ENCODE measurements around the gene ANGPTL1.
"Not testable (repeated sequence)": the region's sequence is repeated elsewhere in the genome, so short reads cannot be mapped to it uniquely, and the experiment has no call there.

Gene ANGPTL1

DNA sequence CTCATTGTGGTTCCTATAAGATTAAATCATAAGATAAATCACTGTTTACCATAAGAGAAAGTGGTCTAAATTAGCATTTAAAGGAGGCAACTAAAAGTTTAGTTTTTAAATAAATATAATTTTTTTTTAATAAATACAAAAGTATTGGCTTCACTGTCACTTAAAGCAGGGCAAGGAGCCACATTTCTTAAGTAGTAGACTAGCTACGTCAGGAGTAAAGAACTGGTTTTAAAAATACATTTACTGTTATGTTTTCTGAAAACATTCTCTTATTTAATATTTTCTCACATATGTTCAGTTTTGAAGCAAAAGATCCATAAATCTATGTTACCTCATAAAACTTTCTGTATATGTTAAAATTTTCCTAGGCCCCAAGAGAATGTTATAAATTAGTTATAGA, 2.2 kb downstream of the ANGPTL1 start:
- in situ Hi-C loops (cut with HindIII; ENCODE audit: low sequenced_read_pairs): no loop called here

- in situ Hi-C loops (cut with HindIII; ENCODE audit: low sequenced_read_pairs): no loop called here
Observed at GRCh38 chr1:178867670-178868069, 3.2 kb downstream of the ANGPTL1 start.

GRCh38 chr1:178864326-178864725, 6.6 kb downstream of the ANGPTL1 start:
- in situ Hi-C loops (cut with HindIII; ENCODE audit: low sequenced_read_pairs): no loop called here

DNA sequence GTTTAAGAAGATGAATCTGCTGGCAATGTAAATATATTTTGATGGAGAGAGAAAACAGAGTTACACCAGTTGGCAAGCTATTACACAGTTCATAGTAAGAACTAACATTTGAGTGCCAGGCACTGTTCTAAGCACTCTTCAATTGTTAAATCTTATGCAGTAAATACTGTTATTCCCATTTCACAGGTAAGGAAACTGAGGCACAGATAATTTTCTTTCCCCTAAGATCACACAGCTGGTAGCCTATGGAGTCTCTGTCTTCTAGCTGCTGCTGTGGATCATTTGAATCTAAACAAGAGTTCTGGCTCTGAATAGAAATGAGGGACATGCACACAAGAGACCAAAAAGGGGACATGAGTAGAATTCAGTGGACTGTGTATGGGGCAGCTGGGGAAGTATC, 8.0 kb downstream of the ANGPTL1 start:
- in situ Hi-C loops (cut with HindIII; ENCODE audit: low sequenced_read_pairs): no loop called here

- in situ Hi-C loops (cut with HindIII; ENCODE audit: low sequenced_read_pairs): no loop called here
Observed at GRCh38 chr1:178862416-178862815, 8.5 kb downstream of the ANGPTL1 start.

DNA sequence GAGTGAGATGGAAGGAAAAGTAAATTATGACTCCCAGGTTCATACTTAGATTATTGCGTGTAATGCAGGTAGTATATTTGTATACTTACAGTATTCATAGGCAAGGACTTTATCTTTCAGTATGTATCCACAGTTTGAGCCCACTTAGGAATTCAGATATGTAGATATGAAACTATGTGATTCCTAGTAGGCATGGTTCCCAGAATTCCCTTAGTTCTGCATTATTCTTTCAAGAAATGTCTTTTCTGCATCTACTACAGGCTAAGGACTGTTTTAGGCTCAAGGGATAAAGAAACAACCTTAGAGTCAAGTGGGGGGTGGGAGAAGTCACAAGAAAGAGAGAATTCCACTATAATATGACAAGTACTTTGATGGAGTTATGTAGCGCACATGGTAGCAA, 13.8 kb downstream of the ANGPTL1 start:
- in situ Hi-C loops (cut with HindIII; ENCODE audit: low sequenced_read_pairs): no loop called here

GRCh38 chr1:178849918-178850317, 21.0 kb downstream of the ANGPTL1 start:
- in situ Hi-C loops (cut with HindIII; ENCODE audit: low sequenced_read_pairs): no loop called here

DNA sequence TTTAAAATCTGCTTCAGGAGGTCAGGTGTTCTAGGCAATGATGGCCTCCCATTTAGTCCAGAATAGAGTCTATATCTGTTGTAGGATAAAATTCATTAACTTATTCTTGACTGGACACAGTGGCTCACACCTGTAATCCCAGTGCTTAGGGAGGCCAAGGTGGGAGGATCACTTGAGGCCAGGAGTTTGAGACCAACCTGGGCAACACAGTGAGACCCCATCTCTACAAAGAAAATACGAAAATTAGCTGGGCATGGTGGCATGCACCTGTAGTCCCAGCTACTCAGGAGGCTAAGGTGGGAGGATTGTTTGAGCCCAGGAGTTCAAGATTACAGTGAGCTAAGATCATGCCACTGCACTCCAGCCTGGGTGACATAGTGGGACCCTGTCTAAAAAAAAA, 23.0 kb downstream of the ANGPTL1 start:
- in situ Hi-C loops (cut with HindIII; ENCODE audit: low sequenced_read_pairs): not testable (repeated sequence)

- in situ Hi-C loops (cut with HindIII; ENCODE audit: low sequenced_read_pairs): no loop called here
Observed at GRCh38 chr1:178847396-178847849, 23.5 kb downstream of the ANGPTL1 start.

DNA sequence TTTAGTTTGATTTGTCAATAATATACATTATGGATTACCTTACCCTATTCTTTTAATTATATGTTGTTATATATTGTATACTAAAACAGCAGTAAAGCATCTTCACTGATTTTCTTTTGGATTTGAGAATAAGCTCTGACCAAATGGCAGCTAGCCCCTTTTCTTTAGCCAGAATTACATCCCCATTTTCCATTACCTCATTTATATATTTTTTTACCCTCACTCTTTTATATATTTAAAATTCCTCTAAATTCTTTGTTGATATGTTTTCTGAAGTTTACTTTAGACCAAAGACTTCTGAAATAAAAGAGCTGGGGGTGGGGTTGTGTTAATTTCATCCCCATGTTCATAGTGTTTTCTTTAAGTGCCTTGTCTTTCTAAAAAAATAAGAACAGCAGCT, 24.6 kb downstream of the ANGPTL1 start:
- in situ Hi-C loops (cut with HindIII; ENCODE audit: low sequenced_read_pairs): no loop called here

DNA sequence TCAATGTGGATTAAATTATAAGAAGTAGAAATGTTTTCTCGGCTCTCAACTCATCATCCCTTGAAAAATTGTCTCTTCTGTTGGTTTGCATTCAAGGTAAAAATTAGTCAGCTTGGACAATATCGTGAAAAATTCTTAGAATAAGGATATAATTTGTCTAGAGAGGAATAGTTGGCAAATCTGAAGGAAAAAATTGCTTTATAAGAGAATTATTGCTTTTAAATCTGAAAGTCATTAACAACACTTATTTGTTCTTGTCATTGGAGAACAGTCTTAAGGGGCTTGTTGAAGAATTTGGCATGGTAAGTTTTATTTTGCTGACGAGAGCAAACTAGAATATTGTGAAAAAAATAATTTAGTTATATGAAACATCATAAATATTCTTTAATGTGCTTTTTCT, 26.4 kb downstream of the ANGPTL1 start:
- in situ Hi-C loops (cut with HindIII; ENCODE audit: low sequenced_read_pairs): no loop called here

- in situ Hi-C loops (cut with HindIII; ENCODE audit: low sequenced_read_pairs): no loop called here
Observed at GRCh38 chr1:178825167-178825566, 45.7 kb downstream of the ANGPTL1 start.

DNA sequence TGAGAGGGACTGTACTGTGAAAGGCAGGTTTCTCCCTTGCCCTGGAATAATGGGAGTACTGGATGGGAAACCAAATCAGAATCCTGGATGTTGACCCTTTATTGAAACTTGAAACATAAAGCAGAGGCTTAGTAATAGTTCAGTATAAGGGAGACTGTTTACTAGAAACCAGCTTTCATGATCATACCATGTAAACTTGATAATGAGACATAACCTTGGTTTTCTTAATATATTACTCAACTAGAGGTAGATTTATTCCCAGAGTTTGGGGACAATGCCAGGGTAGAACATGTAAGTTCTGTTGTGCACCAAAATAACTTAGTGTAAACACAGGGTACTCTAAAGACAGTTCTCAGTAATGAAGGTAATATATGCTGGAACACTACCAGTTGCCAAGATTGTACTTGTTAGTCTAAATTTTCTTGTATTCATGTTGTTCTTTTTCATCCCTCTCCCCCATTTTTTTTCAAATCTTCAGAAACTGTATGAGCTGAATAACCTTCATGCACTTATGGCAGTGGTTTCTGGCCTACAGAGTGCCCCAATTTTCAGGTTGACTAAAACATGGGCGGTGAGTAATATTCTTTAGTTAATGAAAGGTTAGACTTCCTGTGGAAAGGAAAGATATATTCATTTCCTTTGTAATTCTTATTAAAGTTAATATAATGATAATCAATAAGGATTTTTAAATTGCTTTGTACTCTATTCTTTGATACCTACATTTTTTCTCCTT, 49.6 kb downstream of the ANGPTL1 start:
- in situ Hi-C loops (cut with HindIII; ENCODE audit: low sequenced_read_pairs): no loop called here

DNA sequence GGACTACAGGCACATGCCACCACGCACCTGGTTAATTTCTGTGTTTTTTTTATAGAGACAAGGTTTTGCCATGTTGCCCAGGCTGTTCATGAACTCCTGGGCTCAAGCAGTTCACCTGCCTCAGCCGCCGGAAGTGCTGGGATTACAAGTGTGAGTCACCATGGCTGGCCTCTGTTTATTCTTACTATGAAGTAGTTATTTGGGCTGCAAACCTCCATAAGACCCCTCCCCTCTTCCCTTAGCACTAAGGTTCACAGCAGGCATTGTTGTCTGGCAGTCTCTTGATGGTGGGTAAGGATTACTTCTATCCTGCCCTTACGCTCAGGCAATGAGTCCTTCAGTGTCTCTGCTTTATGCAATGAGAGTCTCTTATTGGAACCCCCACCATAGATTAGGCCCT, 51.8 kb downstream of the ANGPTL1 start:
- in situ Hi-C loops (cut with HindIII; ENCODE audit: low sequenced_read_pairs): no loop called here

DNA sequence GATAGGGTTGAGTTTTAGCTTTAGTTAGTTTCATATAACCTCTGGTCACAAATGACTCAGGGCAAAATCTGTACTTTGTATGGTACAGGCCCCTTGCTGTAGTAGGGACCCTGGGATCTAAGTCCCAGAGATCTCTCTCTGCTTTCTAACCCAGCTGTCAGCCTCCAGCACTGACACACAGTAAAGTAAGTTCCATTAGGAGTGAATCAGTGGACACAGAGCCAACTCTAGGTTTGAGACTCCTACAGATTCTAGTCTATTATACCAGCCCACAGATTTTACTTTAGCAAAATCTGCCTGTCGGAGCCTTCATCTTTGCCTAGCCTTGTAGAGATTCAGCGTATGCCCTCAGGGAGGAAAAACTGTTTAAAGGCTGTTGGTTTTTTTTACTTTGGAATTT, 52.5 kb downstream of the ANGPTL1 start:
- in situ Hi-C loops (cut with HindIII; ENCODE audit: low sequenced_read_pairs): no loop called here

GRCh38 chr1:178810585-178810984, 60.3 kb downstream of the ANGPTL1 start:
- in situ Hi-C loops (cut with HindIII; ENCODE audit: low sequenced_read_pairs): no loop called here

DNA sequence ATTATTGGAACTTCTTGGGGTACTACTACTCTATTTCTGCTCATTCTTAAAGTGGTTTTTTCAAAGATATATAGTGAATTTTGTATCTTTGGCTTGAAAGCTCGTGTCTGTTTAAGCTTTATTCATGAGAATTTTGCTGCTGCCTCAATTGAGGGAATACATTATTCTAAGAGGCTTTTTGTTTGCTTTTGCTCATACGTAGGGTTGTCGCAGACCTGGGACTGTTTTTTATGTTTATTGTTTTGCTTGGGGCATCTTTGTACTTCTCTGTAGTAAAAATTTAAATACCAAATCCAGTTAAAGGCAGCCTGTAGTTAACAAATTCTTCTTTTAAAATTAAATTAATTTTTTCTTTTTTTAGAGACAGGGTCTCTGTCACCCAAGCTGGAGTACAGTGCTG, 62.3 kb downstream of the ANGPTL1 start:
- in situ Hi-C loops (cut with HindIII; ENCODE audit: low sequenced_read_pairs): no loop called here

DNA sequence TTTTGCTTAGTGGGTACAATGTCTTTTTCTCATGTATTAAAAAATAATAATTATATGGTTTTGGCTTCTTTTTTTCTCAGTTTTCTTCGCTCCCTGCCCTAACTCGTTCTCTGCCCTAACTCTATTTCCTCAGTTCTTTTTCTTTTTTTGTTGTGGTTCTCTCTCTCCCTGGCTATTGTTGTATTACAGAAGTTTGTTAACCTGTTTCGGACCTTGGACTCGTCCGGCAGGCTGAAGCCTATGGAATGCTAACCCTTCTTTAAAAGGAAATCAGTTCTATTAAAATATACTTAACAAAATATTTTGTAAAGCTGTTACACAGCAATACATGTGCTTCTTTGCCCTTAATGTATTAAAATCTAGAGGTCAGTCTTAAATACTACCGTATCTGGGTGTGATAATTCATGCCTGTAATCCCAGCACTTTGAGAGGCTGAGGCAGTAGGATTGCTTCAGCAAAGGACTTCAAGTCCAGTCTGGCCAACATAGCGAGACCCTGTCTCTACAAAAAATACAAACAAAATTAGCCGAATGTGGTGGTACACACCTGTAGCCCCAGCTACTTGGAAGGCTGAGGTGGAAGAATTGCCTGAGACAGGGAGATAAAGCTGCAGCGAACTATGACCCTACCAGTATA, 64.1 kb downstream of the ANGPTL1 start:
- in situ Hi-C loops (cut with HindIII; ENCODE audit: low sequenced_read_pairs): no loop called here

DNA sequence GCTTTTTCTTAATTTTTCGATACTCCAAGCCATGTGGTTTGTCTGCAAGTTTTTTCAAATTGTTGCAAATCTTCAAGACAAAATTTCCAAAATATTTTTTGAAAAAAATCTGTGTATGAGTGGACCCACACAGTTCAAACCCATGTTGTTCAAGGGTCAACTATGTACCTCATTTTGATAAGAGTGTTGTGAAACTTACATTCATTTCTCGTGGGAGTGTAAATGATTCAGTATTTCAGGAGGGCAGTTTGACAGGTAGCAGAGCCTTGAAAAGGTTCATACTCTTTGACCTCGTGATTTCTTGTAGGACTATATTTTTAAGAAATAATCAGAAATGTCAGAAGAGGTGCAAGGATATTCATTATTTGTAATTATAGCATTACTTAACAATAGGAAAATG, 68.0 kb downstream of the ANGPTL1 start:
- in situ Hi-C loops (cut with HindIII; ENCODE audit: low sequenced_read_pairs): no loop called here

Measured in DLD1 (cell line).